Right ventricle myocardium inferior (tissue), 1 donor: ENCODE results near the gene TRPM5. TPM values are rescaled to one million over a fixed set of nuclear protein-coding genes. Genes with fewer than 3 reads are reported as not detected.

Experiments used
- ATAC-seq: fragments of 200-7000 bp; cut with Tn5 transposase; one replicate; pipeline ENCODE4 v1.9.1; 2020; ENCODE audit warnings: mild to moderate bottlenecking, moderate library complexity
- DNase-seq: peaks from one replicate; pipeline ENCODE4 v3.0.0; 2021; ENCODE audit errors: missing footprints
- intact Hi-C: fragments of 100-400 bp; cut with DNase I; formaldehyde crosslinking; loops from one replicate; pipeline ENCODE4 v1.11.0; 2022
- total RNA-seq: library from RNA; stranded (reverse); fragmentation: NEBNext Ultra II Directional; extraction: Animal tissue kit (Norgen Biotek cat#: 25700); gene quantifications from one replicate; pipeline ENCODE4 v1.2.1, GENCODE V29; 2021
- donor health status: DM: no; HTN: yes; CAD: no; lungs with severe emphysema.

TRPM5 gene
- total RNA-seq, 1 donor from 2014 or later: not detected

DNA sequence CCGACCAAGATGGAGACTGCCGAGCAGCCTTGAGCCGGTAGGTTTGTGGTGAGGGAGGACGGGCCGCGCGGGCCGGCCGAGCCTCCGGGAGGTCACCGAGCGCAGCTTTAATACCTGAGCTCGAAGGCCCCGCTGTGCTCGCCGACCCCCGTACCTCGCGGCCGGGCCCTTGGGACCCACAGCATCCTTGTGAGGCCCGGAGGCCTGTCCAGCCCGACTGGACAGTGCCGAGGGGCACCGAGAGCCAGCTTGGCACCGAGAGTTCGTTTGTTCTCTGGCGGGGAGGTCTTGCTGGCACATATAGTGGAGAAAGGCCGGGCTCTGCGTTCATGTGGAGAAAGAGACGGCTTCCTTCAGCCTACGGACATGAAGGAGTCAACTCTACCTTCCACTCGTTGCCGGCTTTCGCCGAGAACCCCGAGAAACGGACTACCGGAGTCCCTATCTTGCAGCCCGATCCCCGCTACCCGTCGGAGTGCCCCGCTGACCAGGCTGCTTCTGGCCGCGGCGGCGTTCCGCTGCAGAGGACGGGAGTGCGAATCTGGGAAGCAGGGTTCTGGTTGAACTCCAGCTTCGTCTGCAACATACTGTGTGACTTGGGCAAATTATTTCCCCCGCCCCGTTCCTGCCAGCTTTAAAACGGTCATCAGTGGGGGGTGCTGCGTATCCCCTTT is 43.4 kb downstream of the TRPM5 start:
- DNase-seq (no peak), ATAC-seq (peak; percentile 9)
- intact Hi-C loops: loop anchor here (1.0 to 5.0 kb wide), 3 partner anchors 22 to 214 kb away; no protein-coding TSS in a partner anchor

DNA sequence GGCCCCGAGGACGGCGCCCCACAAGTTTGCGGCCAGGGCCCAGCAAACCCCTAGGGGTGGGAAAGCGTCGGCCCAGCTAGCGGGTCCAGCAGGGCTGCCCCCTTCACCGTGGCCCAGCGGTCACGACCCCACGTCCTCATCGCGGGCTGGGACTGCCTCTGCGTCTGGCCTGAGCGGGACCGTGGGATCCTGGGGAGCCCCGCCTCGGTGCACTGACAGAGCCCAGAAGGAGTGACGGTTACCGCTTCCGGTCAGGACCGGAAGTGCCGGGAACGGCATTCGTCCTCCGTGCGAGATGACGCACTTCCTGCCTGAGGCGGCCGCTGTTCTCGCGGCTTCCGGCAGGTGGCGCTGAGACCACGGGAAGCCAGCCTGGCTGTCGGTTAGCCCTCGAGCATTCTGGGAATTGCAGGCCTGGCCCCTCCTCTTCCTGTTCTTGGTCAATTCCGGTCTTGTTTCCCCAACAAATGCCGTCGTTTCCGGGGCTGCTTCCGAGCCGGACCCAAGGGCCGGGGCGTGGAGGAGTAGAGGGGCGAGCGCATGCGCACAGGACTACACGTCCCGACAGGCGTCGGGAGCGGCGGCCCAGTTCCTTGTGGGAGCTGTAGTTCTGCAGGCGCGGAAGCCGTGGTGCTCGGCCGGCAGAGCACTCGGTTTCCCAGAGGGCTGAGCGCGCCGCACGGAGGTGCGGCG is 44.1 kb downstream of the TRPM5 start, which contains the start of gene TSSC4:
Gene TSSC4, plus strand, starts transcription at position 682 of the 693 bp plus-strand sequence. CDS start 1,884 bp downstream, outside the sequence.
- DNase-seq (peak; percentile 100), ATAC-seq (peak; percentile 94)
- intact Hi-C loops: loop anchor here (1.0 to 5.0 kb wide), 3 partner anchors 21 to 213 kb away; no protein-coding TSS in a partner anchor

DNA sequence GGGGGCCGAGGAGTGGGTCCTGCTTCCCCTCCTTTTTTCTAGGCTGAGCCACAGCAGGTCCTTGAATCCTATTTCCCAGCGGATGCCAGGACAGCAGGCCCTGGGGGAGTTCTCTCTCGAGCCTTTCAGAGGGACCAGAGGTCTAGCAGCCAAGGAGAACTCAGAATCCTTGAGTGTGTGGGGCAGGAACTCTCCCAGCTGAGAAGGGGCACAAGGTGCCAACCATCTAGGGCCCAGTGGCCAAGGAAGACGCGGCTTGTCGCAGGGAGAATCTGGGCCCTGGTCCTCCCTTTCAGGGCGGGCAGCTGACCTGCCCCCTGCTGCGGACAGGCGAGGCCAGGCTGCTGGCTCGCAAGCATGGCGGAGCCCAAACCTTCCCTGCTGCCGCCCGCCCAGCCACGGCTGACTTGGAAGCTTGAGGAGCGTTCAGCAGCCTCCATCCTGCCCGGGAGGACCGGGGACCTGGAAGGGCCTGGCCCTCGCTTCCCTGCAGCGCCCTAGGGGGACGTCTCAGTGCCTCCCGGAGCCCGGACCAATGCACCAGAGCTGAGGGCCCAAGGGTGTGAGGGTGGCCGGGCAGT is 44.7 kb downstream of the TRPM5 start:
- ATAC-seq: peak; percentile 10
- intact Hi-C loops: loop anchor here (1.0 to 5.0 kb wide), 3 partner anchors 21 to 212 kb away; no protein-coding TSS in a partner anchor
- DNase-seq: no peak

DNA sequence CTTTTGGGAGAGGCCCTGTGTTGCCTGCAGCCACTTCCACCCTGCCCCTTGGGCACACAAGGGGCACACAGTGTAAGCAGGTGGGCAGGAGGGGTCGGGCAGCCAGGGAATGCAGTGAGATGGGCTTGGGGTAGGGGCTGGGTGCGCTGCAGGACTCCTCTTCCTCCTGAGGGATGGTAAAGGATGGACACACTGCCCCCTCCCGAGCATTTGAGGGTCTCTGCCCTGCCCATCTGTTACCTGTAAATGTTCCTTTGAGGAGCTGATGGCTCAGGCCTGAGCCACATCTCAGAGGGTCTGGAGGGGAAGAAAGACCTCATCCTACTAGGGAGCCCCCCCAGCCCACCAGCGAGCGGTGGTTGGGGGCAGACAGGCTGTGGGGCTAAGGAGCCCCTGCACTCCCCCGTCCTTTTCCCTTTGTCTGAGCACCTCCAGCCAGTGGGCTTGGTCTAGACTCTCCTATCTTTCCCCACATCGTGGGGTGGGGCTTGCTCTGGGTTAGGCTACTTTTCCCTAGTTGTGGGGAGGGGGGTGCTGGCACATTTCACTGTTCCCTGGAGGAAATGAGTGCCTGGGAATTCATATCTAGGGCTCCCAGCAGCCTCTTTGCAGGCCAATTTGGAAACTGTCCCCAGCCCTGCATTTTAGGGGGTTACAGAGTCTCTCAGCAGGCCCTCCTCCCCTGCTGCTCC is 45.5 kb downstream of the TRPM5 start:
- intact Hi-C loops: no loop called here
- no peak for ATAC-seq

DNA sequence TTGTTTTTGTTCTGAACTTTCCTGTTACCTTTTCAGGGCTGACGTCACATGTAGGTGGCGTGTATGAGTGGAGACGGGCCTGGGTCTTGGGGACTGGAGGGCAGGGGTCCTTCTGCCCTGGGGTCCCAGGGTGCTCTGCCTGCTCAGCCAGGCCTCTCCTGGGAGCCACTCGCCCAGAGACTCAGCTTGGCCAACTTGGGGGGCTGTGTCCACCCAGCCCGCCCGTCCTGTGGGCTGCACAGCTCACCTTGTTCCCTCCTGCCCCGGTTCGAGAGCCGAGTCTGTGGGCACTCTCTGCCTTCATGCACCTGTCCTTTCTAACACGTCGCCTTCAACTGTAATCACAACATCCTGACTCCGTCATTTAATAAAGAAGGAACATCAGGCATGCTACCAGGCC is 47.3 kb downstream of the TRPM5 start:
- no peak for DNase-seq
- intact Hi-C loops: no loop called here

More for the DNA sequence above, 45.5 kb downstream of the TRPM5 start:
- DNase-seq: no peak

DNA sequence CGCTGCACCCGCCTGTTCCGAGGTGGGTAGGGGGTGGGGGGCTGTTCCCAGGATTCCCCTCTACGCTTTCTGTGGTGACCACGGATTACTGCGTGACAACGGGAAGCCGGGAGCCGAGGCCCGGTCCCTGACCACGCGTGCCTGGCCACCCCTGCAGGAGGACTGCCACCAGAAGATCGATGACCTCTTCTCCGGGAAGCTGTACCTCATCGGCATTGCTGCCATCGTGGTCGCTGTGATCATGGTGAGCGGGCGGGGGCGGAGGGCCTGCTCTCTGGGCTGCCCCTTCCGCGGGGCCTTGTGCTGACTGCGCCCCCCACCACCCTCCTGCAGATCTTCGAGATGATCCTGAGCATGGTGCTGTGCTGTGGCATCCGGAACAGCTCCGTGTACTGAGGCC is 47.8 kb downstream of the TRPM5 start:
- DNase-seq (no peak), ATAC-seq (no peak)
- intact Hi-C loops: no loop called here

More for the DNA sequence above, 47.3 kb downstream of the TRPM5 start:
- no peak for ATAC-seq

DNA sequence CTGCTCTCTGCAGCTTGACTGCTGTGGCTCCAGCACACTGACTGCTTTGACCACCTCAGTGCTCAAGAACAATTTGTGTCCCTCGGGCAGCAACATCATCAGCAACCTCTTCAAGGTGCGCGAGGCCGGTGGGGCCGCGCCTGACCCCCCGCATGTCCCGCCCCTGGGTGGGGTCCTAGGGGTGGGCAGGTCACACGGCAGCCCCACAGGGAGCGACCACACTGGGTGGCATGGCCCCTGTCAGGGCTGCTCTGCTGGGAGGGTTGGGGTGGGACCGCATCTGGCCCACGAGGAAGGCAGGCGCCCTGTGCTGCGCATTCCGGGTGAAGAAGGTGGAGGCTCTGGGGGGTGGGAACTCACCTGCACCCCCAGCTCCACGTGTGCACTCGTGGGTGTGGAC is 48.5 kb downstream of the TRPM5 start:
- no peak for ATAC-seq
- DNase-seq: no peak
- intact Hi-C loops: no loop called here

DNA sequence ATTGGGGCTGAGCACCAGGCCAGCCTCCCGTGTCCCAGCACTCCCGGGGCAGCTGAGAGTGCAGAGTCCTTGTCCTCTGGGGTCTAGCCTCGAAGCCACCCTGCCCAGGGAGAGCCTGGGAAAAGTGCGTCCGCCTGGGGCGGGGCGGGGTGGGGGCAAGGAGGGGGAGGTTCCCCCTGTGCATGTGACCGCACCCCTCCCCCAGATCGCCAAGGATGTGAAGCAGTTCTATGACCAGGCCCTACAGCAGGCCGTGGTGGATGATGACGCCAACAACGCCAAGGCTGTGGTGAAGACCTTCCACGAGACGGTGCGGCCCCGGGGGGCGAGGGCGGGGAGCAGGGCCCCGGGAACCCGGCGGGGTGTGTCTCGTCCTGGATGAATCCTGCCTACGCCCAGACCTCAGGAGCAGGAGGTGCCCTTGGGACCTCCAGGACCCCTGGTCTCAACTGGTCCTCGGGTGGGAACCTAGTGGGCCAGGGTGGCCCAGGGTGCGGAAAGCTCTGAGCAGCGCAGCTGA is 49.0 kb downstream of the TRPM5 start:
- DNase-seq (no peak), ATAC-seq (no peak)
- intact Hi-C loops: no loop called here

DNA sequence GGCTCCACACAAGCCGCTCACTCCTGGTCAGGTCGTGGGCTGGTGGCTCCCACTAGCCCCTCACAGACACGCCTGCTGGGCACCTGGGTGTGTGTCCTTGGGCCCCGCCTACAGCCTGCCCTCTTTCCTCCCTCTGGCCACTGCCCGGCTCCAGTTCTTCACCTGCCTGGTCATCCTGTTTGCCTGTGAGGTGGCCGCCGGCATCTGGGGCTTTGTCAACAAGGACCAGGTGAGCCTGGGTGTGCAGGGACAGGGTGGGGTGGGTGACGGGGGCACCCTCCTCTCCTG is 49.6 kb downstream of the TRPM5 start:
- intact Hi-C loops: no loop called here
- DNase-seq: no peak
- ATAC-seq: no peak

Other genes with a start within 250 kb of the TRPM5 start
- 0.24 TPM for gene ASCL2, start 173.9 kb downstream of the TRPM5 start, total RNA-seq
- 47.1 TPM for gene C11orf21, start 142.6 kb downstream of the TRPM5 start, total RNA-seq
- 15.0 TPM for gene TSPAN32, start 142.5 kb downstream of the TRPM5 start, total RNA-seq
- 531 TPM for gene CD81, start 67.2 kb downstream of the TRPM5 start, total RNA-seq
- gene TSSC4, start 43.8 kb downstream of the TRPM5 start, total RNA-seq: 31.4 TPM
- gene KCNQ1, start 494 bp upstream of the TRPM5 start, total RNA-seq: 40.0 TPM